Body of pancreas (tissue), 4 donors: ENCODE measurements around the gene FIG4.

Source experiments
- POLR2A ChIP-seq, 3 donors: fragments of 450-650 bp; IDR thresholded peaks; one replicate each; pipeline ENCODE4 v1.6.1; 2016; ENCODE audit warnings: antibody characterized with exemption in 3 of 3, mild to moderate bottlenecking in 2 of 3
- TF ChIP-seq, protein P1 (sequence below), 7 experiments: fragments of 450-650 bp in 4 of 7; fragments of 200-600 bp in 3 of 7; sonication (generic) in 3 of 7; IDR thresholded peaks; one replicate each; pipeline ENCODE4 v1.5.1; 2016 to 2019; ENCODE audit warnings: antibody characterized with exemption in 7 of 7

DNA sequence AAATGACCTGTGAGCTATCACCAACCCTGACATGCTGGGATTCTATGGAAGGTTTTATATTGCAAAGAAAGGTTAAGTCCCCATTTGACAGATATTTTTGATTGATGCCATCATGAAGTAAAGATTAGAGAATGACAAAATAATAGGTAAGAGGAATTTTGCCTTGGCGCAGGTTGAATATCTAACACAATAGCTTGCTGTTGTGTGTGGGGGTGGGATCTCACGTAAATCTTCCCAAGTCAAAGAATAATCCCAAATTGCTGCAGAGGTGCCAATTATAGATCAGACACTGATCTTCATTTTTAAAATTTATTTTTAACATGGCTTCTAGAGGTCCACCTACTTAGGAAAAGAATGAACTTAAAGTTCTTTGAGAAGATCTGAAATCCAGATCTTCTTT, 135.5 kb downstream of the FIG4 start:
- TF ChIP-seq, protein P1, sequence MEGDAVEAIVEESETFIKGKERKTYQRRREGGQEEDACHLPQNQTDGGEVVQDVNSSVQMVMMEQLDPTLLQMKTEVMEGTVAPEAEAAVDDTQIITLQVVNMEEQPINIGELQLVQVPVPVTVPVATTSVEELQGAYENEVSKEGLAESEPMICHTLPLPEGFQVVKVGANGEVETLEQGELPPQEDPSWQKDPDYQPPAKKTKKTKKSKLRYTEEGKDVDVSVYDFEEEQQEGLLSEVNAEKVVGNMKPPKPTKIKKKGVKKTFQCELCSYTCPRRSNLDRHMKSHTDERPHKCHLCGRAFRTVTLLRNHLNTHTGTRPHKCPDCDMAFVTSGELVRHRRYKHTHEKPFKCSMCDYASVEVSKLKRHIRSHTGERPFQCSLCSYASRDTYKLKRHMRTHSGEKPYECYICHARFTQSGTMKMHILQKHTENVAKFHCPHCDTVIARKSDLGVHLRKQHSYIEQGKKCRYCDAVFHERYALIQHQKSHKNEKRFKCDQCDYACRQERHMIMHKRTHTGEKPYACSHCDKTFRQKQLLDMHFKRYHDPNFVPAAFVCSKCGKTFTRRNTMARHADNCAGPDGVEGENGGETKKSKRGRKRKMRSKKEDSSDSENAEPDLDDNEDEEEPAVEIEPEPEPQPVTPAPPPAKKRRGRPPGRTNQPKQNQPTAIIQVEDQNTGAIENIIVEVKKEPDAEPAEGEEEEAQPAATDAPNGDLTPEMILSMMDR (IDR thresholded peaks at IDR 0.05), result no peak
- TF ChIP-seq POLR2A (IDR thresholded peaks at IDR 0.05), result no peak
